Mononuclear cell (primary cell): ENCODE results near the gene NTNG1. TPM values are rescaled to one million over a fixed set of nuclear protein-coding genes. Genes with fewer than 3 reads are reported as not detected.

Experiments
- H3K27me3 ChIP-seq: 2 replicates; pipeline ENCODE4 v1.6.0; 2011; ENCODE audit warnings: low read length, control low read depth; ENCODE audit not compliant: insufficient read depth
- H3K4me1 ChIP-seq: 2 replicates; pipeline ENCODE4 v1.5.1; 2011; ENCODE audit warnings: mild to moderate bottlenecking, low read length, control low read depth; ENCODE audit not compliant: insufficient read depth
- H3K4me3 ChIP-seq: 2 replicates; pipeline ENCODE4 v1.5.1; 2011; ENCODE audit warnings: mild to moderate bottlenecking, low read length, moderate library complexity
- H3K9me3 ChIP-seq: 2 replicates; pipeline ENCODE4 v1.5.1; 2011; ENCODE audit warnings: low read depth, mild to moderate bottlenecking, control low read depth, low read length
- total RNA-seq: library from RNA; depleted of rRNA; stranded (reverse); fragments of >200 nt; gene quantifications from one replicate; pipeline ENCODE4 v1.2.3, GENCODE V29; 2012

NTNG1 gene
- total RNA-seq, 1 donor = 1.6 TPM

DNA sequence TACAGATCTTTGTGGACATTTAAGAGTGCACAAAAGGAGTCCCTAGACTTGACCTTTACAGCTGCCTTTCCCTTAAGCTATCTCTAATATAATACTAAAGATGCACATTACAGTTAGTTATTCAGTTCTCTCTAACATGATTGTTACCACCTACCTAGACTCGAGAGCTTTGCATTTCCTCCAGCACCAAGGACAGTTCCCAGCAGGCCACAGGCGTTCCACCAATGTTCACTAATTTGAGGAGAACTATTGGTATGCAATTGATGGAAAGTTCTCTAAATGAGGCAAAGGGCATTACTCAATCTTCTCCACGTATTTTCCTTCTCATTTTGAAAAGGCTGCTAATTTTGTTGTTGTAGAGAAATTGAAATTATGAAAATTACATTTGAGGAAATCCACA is 5.4 kb upstream of the NTNG1 start:
- Histone ChIP-seq H3K4me1 (peaks cover 5% of the 10 kb centered on the region), H3K4me3 (no peak overlapping the region), H3K27me3 (peaks cover 32% of the 10 kb centered on the region), H3K9me3 (no peaks in the 10 kb centered on the region)

- Histone ChIP-seq H3K27me3 (peaks cover 54% of the 10 kb centered on the region), H3K9me3 (no peaks in the 10 kb centered on the region), H3K4me3 (no peak overlapping the region), H3K4me1 (peaks cover 13% of the 10 kb centered on the region)
Observed at GRCh38 chr1:107138166-107138565, 2.7 kb upstream of the NTNG1 start.

- H3K4me3 ChIP-seq = no peak overlapping the region
- no peaks in the 10 kb centered on the region for H3K9me3 ChIP-seq
Observed at GRCh38 chr1:107138767-107139445, 1.9 kb upstream of the NTNG1 start.

DNA sequence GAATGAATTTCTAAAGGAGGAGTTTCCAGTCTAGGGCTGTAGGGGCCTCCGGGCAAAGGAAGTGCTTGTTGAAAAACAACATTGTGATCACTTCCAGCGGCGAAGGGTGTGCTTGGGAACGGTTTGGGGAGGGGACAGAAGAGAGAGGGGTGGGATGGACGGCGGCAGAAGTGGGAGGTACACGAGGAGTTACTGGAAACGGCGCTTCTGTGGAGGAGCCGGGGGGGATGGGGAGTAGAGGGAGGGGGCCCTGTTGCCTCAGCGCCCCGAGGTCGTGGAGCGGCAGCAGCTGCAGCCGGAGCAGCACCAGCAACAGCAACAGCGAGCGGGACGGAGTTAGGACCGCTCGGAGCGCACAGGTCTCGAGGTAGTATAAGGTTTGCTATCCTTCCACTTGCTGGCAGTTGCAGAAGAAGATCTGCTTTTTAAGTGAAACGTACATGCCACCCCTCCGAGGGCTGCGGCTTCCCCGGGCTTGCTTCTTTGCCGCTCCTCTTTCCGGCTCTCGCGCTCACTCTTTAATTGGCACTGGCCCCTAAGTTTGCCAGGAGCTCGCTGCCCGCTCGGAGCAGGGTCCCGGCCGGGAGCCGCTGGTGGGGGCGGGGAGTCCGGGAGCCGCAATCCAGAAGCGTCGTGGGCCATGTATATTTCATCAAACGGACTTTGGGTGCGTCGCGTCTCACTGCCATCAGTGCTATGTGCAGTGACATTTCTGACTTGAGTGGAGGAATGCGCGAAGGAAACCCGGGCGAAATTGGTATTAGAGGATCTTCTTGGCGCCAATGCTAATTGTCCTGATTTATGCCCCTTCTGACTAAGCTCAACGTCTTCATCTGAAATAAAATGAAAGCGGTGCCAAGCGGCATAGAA is 771 bp upstream of the NTNG1 start:
- peaks cover 73% of the 10 kb centered on the region for H3K27me3 ChIP-seq
- no peaks in the 10 kb centered on the region for H3K9me3 ChIP-seq
- H3K4me3 ChIP-seq = peak overlapping the region; percentile 19
- H3K4me1 ChIP-seq = peaks cover 13% of the 10 kb centered on the region

More at GRCh38 chr1:107138767-107139445, 1.9 kb upstream of the NTNG1 start:
- Histone ChIP-seq H3K27me3 (peaks cover 61% of the 10 kb centered on the region), H3K4me1 (peaks cover 13% of the 10 kb centered on the region)

- peaks cover 81% of the 10 kb centered on the region for H3K27me3 ChIP-seq
- peak overlapping the region; percentile 22 for H3K4me3 ChIP-seq
- no peaks in the 10 kb centered on the region for H3K9me3 ChIP-seq
- peaks cover 13% of the 10 kb centered on the region for H3K4me1 ChIP-seq
Observed at GRCh38 chr1:107141491-107142126, 770 bp downstream of the NTNG1 start.

GRCh38 chr1:107142140-107142542 is 1.3 kb downstream of the NTNG1 start:
- Histone ChIP-seq H3K4me3 (no peak overlapping the region), H3K4me1 (peaks cover 13% of the 10 kb centered on the region), H3K9me3 (no peaks in the 10 kb centered on the region), H3K27me3 (peaks cover 76% of the 10 kb centered on the region)

DNA sequence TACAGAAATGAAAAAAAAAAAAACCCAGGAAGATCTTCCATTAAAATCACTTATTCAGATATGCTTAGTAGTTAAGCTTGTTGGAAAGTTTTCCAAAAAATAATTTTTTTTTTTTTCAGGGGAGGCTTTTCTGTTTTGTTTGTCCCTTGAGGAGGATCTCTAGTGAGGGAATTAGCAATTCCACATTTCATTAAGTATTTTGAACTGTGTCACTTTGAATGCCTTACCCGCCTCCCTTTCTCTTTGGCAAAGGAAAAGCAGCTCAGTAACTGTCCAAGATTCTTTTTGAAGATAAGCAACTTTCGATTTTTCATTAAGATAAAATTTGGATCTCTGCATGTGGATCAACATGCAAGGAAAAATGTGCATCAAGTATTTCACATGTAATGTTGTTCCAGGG is 1.8 kb downstream of the NTNG1 start:
- H3K4me1 ChIP-seq = peaks cover 13% of the 10 kb centered on the region
- H3K27me3 ChIP-seq = peaks cover 76% of the 10 kb centered on the region
- H3K4me3 ChIP-seq = no peak overlapping the region
- no peaks in the 10 kb centered on the region for H3K9me3 ChIP-seq

- Histone ChIP-seq H3K9me3 (no peaks in the 10 kb centered on the region), H3K27me3 (peaks cover 54% of the 10 kb centered on the region), H3K4me1 (peaks cover 6% of the 10 kb centered on the region), H3K4me3 (no peak overlapping the region)
Observed at GRCh38 chr1:107145637-107146036, 4.8 kb downstream of the NTNG1 start.

GRCh38 chr1:107147843-107148242 is 7.0 kb downstream of the NTNG1 start:
- Histone ChIP-seq H3K4me1 (no peaks in the 10 kb centered on the region), H3K9me3 (no peaks in the 10 kb centered on the region), H3K4me3 (no peak overlapping the region), H3K27me3 (peaks cover 38% of the 10 kb centered on the region)

GRCh38 chr1:107149946-107150345 is 9.1 kb downstream of the NTNG1 start:
- no peak overlapping the region for H3K4me3 ChIP-seq
- no peaks in the 10 kb centered on the region for H3K9me3 ChIP-seq
- no peaks in the 10 kb centered on the region for H3K4me1 ChIP-seq
- peaks cover 19% of the 10 kb centered on the region for H3K27me3 ChIP-seq

DNA sequence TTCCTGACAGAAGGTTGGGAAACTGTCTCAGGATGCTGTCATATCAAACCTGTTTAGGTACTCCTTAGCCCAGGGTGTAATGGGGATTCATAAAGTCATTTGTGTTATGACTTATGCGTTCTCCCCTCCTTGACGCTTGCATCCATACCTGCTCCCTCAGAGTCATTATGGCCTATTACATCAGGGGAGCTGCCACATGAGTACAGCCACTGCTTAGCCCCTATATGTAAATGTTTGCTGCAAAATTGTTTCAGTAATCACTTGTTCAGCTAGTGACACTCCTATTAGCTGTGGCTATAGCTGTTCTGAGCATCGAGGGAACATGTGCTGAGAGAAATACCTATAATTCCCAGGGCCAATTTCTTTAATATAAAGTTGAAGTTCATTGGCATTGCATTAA is 10.5 kb downstream of the NTNG1 start:
- Histone ChIP-seq H3K4me3 (no peak overlapping the region), H3K27me3 (peaks cover 9% of the 10 kb centered on the region), H3K4me1 (no peaks in the 10 kb centered on the region), H3K9me3 (no peaks in the 10 kb centered on the region)

DNA sequence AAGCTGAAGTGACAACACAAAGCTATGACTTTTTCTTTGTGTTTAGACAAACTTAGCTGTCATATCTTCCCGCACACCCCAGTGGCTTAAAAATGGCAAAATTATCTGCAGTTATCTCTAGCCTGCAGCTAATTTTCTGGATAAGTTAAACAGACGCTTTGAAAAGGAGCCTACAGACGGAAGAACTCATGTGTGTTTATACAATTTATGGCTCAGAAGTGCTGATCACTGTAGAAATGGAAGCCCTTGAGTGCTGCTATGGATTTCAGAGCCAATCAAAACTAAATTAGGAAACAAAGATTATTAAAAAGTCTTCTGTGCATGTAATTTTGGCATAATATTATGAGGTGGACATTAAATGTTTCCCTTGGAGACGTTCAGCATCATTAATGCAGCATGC is 11.6 kb downstream of the NTNG1 start:
- H3K9me3 ChIP-seq = no peaks in the 10 kb centered on the region
- H3K4me1 ChIP-seq = no peaks in the 10 kb centered on the region
- no peak overlapping the region for H3K4me3 ChIP-seq
- peaks cover 9% of the 10 kb centered on the region for H3K27me3 ChIP-seq

DNA sequence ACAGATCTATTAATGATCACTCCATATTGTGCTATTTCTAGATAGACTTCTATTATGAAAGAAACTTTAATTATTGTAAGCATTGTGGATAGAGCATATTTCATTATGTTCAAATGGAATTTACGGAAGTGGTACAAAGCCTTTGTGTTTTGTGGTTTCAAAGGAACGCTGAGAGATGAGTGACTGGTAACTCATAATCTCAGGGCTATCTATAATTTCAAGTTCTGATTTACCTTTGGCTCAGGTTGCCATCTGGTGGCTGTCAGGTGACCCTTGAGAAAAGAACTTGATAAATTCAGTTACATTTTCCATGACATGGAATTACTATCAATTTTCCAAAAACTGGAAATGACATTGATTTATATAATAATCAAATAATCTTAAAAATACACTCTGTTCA is 12.2 kb downstream of the NTNG1 start:
- H3K4me1 ChIP-seq = no peaks in the 10 kb centered on the region
- no peak overlapping the region for H3K4me3 ChIP-seq
- H3K9me3 ChIP-seq = no peaks in the 10 kb centered on the region
- peaks cover 9% of the 10 kb centered on the region for H3K27me3 ChIP-seq

GRCh38 chr1:107158496-107158895 is 17.7 kb downstream of the NTNG1 start:
- H3K4me3 ChIP-seq = no peak overlapping the region
- H3K4me1 ChIP-seq = no peaks in the 10 kb centered on the region
- H3K27me3 ChIP-seq = peaks cover 3% of the 10 kb centered on the region
- H3K9me3 ChIP-seq = no peaks in the 10 kb centered on the region

- no peak overlapping the region for H3K4me3 ChIP-seq
- H3K27me3 ChIP-seq = no peaks in the 10 kb centered on the region
- H3K9me3 ChIP-seq = no peaks in the 10 kb centered on the region
- H3K4me1 ChIP-seq = no peaks in the 10 kb centered on the region
Observed at GRCh38 chr1:107158991-107159390, 18.2 kb downstream of the NTNG1 start.
